Measurements from ENCODE around the gene NOL9.

DNA sequence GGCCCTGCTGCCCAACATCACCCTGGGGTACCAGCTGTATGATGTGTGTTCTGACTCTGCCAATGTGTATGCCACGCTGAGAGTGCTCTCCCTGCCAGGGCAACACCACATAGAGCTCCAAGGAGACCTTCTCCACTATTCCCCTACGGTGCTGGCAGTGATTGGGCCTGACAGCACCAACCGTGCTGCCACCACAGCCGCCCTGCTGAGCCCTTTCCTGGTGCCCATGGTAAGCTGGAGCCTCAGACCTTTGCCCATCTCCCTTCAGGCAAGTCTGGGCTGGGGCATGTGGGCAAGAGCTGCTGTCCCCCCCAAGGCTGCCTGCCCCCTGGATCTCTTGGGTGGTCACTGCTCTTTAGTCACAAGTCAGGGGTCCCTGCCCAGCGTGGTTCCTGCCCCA, 16.7 kb upstream of the NOL9 start:
- TF ChIP-seq CREB1 (IDR thresholded peaks at IDR 0.05; ENCODE audit: low read depth) (no peak), YY1 (IDR thresholded peaks at IDR 0.05; ENCODE audit: low read depth, low read length) (no peak), NFIC (IDR thresholded peaks at IDR 0.05; ENCODE audit: low read depth, low read length) (no peak), ESRRA (IDR thresholded peaks at IDR 0.05; ENCODE audit: low read length) (no peak), POLR2AphosphoS5 (IDR thresholded peaks at IDR 0.05; ENCODE audit: low read length) (no peak)
